NCI-H2107 (cell line): ENCODE data around the gene TGFBR1.

Experiments
- DNase-seq: peaks from one replicate; lab custom pipeline; 2025; lab: John Stamatoyannopoulos, UW

TGFBR1 gene

DNA sequence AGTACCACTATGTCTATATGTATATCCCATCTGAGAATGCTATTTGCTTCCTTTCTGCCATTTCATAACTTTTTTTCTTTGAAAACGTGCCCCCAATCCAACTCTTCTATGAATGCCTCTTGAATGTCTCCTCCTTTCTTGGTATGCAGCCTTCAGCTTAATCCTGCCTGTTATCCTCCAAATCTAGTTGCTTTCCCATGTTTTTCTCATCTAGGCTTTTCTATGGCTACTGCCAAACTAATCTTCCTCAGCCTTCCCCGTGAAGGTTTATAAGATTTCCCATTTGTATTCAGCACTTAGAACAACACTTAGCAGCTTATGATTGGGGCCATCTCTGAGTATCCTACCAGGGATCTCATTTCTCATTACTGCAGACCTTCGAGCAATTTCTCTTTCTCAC lies 2.5 kb downstream of the TGFBR1 start:
- no peak for DNase-seq

DNA sequence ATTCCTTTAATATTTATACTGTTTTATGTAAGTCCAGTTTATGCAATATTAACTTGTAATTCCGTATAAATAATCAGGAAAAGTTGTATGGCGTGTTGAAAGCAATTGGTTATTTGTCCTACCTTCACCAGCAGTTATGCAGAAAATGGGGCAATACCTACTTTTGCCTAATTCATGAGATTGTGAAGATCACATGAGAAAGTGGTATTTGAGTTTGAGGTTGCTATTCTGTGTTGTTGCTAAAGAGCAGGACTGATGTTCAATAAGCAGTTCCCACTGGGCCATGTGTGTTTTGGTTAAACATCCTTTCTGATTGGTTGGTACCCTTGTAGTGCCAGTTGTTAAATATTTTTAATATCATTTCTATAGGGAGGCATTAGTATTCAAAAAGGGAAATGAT lies 3.2 kb downstream of the TGFBR1 start:
- DNase-seq = no peak

DNA sequence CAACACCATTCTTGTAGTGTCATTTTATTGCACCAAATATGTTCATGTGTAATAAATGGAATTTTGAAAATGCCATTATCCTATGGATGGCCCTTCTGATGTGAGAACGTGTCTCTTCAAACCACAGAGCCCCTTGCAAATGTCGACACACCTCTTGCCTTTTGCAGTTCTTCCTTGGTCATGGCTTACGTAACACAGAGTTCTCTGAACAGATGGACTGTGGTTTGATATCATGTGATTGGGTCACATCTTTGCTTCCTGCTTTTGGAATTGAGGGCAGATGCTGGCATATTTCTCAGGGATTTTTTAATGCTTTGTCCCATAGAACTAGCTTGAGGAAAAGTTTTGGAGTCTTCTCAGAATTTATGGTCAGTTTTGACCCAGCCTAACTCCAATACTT lies 4.6 kb downstream of the TGFBR1 start:
- no peak for DNase-seq

DNA sequence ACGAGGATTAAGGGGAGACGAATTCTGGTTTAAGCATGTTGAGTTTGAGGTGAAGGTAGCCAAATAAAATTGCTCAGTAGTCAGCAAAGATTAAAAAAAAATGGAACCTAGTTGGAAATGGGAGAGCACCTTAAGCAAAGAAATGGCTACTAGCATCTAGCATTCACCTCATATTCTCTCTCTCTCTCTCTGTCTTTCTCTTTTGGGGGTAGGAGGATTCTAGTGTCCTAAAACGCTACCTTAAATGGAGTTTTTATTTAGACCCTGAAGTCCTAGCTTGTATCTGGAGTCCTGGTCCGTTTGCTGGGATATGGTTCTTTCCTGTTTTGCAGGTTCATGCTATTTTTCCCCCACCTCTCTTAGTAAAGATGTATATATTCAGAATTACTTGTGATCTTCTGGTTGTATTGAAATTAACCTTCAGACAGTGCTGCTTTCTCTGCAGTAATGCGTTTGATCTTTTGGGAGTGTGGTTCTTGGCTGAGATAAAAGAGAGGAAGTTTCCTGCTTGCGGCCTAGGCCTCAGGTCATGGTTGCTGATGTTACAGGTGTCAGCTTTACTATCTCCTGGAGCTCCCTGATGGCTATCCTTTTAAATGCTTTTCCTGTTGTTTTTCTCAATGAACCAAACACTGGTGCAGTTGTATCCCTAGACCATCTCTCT lies 8.0 kb downstream of the TGFBR1 start:
- DNase-seq = no peak

DNA sequence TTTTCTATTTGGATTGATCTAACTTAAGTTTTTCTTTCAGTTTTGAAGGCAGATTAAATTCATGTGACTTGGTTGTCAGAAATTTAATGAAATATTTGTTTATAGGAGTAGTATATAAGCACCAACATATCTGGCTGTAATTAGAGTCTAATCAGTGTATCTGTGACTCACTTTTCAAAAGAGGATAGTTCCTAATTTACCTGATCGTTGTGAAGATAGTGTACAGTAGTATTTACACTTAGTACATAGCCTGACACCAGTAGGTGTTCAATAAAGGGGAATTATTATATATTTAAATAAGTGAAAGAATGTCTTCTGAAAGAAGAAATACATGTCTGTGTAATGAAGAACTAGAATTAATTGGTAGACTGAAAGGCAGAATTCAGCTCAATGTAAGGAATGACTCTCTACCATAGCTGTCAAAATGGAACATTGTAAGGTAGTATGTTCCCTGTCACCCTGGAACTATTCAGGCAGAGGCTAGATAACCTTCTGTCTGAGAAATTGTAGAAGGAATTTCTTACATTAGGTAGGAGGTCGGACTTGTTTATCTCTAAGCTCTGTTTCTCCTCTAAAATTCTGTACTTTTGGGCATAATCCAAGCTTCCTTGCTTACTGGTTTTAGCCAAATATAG lies 8.6 kb downstream of the TGFBR1 start:
- no peak for DNase-seq

DNA sequence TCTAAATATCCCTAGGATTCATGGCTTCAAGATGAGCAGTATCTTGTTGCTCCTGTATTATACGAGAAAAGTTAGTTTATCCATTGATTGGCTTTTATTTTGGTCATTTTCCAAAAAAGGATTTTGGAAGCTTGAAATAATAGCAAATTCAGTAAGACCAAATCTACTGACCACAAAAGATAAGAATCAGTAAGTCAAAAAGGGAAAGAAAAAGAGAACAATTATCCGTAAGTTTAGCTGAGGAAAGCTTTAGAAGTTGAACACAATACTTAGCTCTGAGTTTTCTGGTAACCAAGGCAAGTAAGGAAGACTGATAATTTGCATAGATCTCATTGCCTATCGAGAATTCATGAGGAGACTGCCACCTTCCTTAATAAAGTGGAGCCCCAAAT lies 9.1 kb downstream of the TGFBR1 start:
- DNase-seq = no peak

DNA sequence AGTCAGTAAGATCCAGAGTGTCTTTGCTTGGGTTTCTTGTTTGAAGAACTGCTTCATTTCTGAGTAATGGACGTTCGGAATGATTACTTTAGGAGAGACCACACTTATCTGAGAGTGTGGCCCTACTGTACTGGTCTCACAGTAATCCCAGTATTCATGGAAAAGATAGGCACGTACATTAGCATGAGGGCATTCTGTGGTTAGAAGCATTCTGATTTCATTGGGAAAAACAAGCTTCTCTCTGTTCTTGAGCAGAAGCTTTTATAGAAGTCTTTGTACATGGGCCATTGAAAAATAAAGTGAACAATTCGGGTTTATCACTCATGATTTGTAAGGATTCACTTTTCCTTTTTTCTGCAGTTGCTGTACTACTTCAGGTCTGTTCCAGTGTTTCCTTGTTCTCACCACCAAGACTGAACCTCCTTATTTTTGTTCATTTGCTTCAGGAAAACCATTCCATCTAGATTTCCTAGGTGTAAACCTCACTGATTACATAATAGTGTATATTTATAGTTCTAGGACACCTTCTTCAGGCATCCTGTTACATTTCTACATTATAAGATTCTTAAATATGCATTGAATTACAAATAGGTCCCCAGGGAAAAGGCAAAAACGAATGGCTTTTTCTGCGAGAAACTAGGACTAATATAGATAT lies 10.1 kb downstream of the TGFBR1 start:
- no peak for DNase-seq

DNA sequence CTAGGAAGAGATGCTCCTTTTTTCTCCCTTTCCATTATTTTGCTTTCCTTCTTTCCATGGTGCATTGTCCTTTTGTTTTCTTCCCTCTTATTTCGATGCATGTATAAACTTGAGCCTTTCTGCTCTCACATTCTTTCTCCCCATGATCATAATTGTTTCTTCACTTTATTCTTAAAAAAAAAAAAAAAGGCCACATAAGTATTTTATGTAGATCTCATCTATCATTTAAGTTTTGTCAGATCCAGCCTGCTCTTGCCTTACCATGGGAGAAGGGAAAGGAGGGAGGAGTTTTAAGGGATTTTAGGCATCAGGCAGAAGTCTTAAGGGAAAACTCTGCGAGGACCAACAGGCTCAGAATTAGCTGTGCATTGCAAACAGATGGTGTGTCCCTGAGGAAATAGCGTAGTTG lies 11.1 kb downstream of the TGFBR1 start:
- DNase-seq = no peak

DNA sequence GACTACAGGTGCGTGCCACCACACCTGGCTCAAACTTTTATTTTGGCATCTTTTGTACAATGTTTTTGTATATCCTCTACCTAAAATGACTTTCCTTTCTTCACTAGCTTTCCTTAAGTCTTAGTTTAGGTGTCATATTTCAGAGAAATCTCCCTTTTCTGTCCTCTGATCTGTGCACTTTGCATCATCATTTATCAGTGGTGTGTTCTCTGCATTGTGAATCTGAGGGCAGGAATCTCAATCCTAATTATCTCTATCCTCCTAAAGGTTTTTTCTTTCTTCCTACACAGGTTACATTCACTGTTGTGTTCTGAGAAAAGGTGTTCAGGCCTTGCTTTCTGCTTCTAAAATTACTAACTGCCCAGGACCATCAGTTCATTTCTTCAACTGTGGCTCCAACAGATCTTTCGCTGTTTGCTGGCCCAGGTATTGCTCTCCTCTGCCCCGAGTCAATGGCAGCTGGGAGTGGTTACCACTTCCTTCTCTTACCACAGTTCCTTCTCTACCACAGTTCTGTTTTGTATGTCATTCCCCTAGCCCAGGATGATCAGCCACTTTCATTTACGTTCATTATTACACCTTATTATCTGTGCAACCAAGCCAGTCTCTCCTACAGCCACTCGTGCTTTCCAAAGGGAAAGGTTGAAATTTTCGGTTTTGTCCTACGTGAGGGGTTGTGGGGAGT lies 14.0 kb downstream of the TGFBR1 start:
- DNase-seq = no peak

DNA sequence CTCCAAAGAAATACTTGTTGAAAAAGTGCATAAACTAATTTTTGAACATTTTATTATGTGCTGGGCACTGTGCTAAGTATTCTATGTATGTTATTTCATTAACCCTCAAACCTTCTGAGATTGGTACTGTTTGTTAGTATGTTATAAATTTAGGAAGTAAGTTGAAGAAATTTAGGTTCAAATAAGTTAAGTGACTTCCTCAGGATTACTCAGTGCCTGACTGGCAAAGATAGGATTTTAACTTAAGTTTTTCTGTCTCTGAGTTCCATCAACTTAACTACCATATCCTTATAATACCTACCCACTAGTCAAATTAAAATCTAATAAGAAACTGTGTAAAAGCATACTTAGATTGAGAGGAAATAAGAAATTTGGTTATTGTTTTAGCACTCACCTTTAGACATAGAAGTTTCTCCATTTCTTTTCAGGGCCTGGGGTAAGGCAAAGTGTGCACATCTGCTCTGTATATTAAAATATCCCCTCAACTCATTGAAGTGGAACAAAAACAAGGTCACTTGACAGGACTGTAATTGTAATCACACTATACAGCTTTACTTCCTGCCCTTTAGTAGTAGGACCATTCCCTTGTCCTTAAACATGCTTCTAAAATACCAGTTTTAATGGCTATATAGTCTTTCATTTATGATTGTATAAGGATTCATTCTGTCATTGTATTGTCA lies 15.2 kb downstream of the TGFBR1 start:
- no peak for DNase-seq

DNA sequence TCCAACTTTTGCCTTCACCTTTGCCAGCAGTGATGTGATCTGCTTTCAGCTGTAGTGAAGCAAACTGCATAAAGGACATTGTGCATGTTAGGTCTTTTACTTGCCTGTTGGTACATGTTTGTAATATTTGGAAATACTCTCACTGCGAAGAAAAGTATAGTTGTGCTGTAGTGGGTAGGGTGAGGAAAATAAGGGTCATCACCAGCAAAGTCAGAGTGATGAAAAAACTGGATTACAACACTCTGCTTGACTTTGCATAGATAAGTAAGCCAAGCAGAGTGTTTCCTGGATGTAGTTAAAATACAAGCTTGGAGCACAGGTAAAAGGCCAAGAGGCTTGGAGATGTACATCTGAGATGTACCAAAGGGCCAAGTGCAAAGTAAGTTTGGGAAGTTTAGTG lies 16.7 kb downstream of the TGFBR1 start:
- no peak for DNase-seq

DNA sequence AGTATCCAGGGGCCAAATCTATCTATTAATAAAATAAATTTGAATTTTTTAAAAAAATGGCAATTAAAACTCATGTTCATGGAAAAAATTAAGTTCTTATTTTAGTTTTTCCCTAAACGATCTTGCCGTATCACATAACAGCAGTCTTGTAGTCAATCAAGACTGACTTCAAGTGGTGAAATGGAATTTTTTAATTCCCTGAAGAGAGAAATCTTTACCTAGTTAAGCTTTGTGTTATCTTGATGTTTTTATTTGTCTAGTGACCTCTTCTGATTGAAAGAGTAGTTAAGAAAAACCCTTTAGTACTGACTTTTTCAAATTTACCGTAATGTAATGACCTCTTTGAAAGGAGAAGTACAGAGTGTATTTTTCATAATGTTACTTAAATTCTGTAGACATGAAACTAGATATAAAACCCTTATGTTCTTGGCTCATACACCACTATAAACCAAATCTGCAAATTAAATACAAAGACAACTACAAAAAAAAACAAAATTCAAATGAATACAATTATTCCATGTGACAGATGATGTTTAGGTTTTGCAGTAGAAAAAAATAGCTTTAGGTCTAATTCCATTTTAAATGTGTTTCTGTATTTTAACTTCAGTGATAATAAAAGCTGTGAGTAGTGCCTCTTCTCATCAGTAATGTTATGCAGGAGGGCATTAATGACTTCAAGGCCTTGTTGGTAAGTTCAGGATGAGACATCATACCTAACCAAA lies 19.8 kb downstream of the TGFBR1 start:
- DNase-seq = no peak

DNA sequence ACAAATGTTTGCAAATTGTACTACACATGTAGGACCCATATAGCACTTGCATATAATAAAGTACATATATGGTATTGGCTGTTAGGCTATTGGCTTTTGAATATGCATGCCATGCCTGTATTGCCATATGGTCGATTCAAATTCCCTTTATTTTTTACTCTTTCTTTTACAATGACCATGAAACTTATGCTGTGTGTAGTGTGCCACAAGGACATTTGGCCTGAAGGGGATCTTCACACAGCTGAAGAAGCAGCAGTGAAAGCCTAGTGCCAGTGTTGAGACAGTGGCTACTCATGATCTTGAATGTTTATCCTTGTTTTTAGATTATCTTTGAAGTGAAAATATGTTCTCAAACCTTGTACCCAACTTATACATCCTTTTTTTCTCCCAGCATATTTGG lies 20.5 kb downstream of the TGFBR1 start:
- no peak for DNase-seq

DNA sequence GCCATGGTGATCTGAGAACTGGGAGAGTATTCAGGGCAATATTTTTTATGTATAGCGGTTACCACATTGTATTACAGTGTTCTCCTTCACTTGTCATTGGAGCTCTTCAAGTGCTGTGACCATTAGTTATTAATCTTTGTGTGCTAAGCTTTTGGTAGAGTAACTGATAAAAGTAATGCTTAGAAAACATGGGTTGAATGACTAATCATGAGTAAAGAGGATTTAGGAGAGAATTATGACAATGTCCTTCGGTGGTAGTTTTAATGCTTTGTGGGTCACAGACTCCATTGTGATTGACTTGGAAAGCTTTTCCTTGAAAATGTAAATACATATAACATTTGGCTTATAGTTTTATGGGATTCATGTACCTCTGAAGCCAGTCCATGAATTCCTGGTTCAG lies 21.4 kb downstream of the TGFBR1 start:
- no peak for DNase-seq

DNA sequence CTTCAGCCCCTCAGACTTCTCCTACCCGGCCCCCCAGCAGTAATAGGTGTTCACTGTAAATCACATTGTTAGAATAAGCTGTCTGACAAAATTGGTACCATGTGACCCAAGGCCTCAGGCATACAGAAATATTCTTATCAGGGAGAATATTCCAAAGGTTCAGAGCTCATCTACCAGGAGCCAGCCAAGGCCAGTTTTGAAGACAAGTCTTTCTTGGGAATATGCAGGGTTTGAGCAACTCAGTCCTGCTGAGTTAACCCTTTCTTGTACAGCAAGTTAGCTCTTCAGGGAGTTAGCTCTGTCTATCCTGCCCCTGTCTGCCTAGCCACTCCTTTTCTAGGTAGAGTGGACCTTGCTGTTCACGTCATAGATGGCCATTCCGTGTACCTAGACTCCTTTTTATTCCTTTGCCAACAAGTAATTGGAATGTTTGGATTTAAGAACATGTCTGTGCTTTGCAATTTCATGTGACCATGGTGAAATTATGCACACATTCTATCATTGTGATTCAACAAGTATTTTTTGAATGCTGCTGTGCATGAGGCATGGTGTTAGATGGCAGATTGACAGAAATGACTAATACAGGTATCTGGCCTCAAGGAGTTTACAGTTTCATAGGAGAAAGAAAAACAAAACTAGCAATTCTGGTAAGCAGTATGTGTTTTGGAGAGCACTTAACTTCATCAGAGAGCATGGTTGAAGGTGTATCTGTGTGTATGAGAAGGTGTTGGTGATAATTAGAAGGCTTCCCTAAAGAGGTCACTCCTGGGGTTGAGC lies 22.6 kb downstream of the TGFBR1 start:
- DNase-seq = no peak

DNA sequence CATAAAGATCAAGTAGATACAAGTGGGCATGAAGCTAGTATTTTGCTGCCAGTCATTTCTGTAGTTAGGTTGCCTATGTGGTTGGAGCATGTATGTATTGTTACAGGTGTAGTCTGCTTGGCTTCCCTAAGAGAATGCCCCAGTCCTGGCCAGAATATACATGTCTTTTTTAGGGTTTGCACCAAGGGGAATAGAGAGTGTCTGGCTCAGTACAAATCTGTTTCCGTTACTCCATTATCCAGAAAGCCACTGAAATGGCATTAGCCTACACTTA lies 23.2 kb downstream of the TGFBR1 start:
- DNase-seq = no peak

DNA sequence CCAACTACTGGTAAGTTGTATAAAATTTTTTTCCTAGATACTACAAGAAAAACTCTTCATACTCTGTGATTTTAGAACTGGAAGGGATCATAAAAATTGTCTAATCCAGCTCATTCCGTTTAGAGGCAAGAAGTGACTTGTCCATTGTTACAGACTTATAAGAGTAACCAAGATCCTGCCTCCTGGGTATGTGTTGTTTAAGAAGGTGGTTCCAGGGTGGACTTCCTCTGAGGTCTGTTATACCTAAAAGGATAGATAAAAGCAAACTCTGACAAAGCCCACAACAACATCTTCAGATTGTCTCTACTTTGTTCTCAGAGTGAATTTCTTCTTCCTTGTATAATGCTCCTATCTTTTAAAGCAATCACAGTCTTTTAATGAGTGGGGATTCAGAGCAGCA lies 24.2 kb downstream of the TGFBR1 start:
- no peak for DNase-seq

DNA sequence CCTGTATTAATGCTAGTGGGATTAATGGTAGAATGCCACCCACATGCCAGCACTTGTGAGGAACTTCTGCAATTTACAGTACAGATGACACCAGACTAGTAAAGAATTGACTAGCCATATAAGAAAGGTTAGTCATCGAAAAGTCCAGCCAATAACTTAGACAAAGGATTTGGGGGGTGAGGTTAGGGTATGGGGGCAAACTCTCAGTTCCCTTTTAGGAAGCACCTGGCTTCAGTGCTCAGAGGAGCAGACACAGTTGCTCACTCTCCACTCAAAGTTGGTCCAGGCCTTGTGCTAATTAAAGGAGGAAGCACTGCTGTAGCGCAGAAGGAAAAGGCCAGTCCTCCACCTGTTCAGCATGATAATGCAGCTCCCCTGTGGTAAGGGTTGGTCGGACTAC lies 25.2 kb downstream of the TGFBR1 start:
- DNase-seq = no peak

DNA sequence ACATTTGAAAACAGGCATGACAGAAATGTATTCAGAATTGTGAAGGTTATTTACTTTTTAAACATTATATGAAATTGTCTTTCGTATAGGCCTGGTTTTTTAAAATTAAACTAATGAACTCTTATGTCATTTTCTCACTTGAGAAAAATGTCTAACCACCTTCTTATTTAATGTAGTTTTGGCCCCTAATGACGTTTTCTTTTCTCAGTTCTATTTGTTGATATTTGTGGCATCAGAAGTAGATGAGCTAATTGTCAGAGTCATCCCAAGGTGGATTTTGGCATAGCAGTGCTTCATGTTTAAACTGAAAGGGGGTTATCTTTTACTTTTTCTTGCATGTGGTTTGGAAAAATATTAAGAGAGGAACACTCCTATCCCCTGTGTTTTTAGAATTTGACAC lies 28.2 kb downstream of the TGFBR1 start:
- no peak for DNase-seq

DNA sequence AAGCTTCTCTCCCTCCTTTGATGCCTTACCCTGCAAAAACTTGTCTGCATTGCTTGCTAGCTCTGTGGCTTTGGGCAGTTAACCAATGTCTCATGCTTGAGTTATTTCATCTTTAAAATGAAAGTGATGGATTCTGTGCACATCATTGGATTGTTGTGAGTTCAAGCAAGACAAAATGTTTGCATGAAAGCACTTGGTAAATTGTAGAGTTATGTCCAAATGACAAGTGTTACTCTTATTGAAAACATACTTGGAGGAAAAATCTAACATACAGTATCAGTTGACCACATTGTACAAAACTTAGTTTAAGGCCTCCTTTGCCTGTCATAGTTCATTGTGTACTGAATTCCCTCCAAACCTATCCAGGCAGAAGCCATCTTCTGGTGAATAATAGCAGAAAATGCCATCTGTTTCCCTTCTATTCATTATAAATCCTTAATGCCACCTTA lies 30.0 kb downstream of the TGFBR1 start:
- DNase-seq = no peak

DNA sequence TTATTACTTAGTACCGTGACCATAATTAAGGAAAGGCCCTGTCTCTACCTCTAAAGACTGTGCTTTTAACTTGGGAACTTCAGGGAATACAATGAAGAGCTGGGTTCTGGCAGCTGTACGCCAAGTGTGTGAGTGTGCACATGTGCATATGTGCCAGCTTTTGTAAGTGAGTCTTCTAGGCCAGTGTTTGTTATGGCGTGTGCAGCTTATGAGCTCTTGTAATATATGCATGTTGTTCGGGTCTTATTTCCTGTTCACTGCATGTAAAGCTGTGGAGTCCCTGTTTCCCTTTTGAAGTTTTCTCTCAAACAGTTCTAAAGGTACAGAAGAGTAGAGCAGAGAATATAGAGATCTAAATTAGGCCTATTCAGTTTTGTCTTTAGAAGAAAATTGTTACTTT lies 30.5 kb downstream of the TGFBR1 start:
- no peak for DNase-seq
